Activated T-cell treated with anti-CD3 and anti-CD28 coated beads for 4 hours (primary cell): Measurements from ENCODE around the gene LMO3.
"Not testable (repeated sequence)": the region's sequence is repeated elsewhere in the genome, so short reads cannot be mapped to it uniquely, and the experiment has no call there.

Experiments
- DNase-seq: peaks from one replicate; pipeline ENCODE4 v3.0.0-alpha.2; 2020

LMO3 gene

GRCh38 chr12:16537652-16538051 lies 68.3 kb downstream of the LMO3 start:
- DNase-seq = not testable (repeated sequence)

DNA sequence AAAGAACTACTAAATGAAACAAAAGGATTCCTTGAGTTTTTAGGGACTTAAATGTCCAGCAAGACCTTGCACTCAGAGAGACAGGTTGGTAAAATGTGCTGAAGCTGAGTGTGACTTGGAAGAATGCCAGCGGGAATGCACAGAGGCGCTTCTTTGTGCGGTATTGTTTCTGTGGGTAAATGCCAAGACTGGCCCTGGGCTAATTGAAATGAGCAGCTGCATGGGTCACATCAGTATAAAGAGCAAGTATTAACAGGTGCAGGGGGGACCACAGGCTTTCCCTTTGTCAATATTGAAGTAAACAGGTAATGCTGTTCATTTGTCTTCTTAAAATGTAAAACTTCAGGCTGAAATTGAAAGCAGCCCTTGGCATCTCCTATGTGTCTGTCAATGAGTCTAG lies 74.3 kb downstream of the LMO3 start:
- no peak for DNase-seq

DNA sequence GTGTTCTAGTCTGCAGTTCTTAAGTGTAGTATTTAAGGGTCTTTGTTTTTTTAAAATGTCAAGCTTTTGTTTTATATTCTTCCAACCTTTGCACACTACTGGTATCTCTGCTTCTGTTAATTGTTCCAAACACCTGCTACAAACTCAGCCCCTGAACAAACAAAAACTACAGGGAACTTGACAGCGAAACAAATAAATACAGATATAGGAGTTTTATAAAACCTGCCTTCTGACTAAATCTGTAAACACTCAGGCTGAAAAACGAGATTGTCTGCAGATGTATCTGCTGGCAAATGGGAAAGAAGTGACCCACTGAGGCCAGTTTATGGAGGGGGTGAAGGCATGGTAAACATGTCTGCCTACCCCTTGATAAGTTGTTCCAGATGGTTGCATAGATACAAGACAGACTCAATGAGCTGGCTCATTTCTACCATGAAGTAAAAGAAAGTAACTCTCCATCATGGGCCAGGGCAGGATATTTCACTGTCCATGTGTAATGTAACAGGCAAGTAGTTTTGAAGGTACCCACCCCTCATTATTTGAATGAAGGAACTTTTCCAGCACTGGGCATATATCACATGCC lies 75.6 kb downstream of the LMO3 start:
- no peak for DNase-seq

- DNase-seq = no peak
Observed at GRCh38 chr12:16526693-16527092, 79.3 kb downstream of the LMO3 start.

- no peak for DNase-seq
Observed at GRCh38 chr12:16524378-16524777, 81.6 kb downstream of the LMO3 start.

DNA sequence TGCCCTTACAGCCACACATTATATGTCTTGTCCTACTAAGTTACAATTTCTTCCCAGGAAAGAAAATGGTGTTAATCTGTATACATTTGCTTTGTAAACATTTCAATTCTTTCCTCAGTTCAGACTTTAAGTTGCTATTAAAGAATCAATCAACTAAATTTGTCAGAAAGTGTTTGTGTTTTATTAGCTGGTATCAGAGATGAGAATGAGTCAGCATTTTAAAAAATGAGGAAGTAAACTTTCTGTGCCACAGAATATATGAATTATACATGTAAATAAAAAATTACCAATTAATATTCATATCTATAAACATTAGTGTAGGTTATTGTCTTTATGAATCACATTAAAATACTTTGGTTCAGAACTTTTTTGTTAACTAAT lies 82.0 kb downstream of the LMO3 start:
- no peak for DNase-seq

DNA sequence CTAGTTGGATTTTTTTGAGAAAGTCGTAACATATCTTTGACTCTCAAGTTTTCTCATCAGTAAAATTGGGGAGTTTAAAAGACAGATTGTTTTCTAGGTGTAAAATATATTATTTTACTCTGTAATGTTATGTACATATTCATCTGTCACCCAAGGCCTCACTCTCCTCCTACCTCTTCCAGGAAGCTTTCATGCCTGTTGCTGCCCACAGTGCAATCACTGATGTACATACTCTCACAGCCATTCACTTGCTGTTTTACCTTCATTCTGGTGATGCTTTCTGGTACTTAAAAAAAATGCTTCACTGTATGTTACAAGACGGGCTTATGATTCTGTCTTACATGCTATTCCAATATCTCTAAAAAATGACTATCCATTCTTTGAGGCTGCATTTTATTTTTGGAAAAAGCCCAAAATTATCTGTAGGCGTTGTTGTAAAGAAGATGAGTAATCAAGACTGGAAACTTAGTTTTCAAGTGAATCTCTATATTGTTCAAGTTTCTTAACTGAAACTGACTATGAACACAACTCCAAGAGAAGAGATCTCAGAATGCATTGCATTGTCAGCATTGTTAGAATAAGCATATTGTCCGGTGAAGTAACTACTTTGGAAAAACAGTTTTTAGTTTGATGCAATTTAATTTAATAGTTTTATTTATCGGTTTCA lies 82.5 kb downstream of the LMO3 start:
- DNase-seq = no peak

DNA sequence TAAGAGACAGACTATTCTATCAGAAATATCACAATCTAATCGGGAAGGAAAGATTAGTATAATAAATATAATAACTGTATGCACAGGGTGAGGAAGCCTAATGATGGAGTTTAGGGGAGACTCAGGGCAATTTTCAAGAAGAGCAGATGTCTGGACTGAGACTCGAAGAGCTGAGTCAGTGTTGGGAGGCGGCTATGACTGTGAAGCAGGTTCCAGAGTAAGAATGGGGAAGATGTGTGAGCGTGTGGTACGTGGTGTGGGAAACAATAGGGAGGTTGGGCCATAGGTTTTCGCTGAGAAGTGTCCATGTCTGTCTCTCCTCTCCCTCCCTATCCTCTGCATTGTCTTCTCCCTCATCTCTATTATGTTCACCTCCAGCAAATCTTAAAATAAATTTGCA lies 85.6 kb downstream of the LMO3 start:
- no peak for DNase-seq

- DNase-seq = no peak
Observed at GRCh38 chr12:16515666-16516065, 90.3 kb downstream of the LMO3 start.

GRCh38 chr12:16513231-16513630 lies 92.7 kb downstream of the LMO3 start:
- no peak for DNase-seq

DNA sequence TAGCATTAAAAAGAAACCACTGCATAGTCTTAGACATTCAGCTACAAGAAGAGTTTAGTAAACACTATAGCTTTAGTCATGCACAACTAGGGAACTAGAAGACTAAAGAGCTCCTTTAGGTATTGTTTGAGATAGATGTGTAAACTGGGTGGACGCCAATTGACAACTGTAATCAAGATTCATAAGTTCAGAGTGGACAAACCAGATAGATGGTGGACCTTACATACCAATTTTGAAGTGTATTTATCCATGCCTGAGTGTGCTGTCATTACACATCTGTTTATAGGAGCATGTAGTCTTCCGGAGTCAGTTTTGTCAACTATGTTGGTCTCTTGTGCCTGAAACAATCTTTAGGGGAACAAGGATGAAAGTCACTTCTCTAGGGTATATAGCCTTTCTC lies 96.6 kb downstream of the LMO3 start:
- no peak for DNase-seq

- no peak for DNase-seq
Observed at GRCh38 chr12:16506394-16506793, 99.6 kb downstream of the LMO3 start.

DNA sequence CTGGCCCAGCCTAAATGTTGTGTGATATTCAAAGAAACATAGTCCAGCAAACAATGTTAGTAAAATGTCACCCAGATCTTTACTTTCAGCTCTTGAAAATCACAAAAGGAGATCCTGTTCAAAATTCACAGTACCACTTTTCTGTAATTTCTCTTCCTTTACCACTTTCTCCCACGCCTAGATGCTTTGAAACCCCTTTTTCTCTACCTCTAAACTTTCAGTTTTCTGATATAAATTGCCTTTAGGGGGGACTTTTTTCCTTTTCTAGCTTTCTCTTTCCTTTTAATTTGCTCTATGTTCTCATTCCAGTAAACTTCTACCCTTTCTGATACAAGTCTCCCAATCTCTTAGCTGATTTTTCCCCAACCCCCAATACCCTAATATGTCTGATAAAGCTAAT lies 101.8 kb downstream of the LMO3 start:
- DNase-seq = no peak

- DNase-seq = no peak
Observed at GRCh38 chr12:16499611-16500010, 106.4 kb downstream of the LMO3 start.
